Measurements from ENCODE around the gene SMARCA4. TPM values are rescaled to one million over a fixed set of nuclear protein-coding genes. Genes with fewer than 3 reads are reported as not detected.
A peak's percentile ranks its signal among the peaks of the same experiment; 100 is the strongest.

SMARCA4 gene
- total RNA-seq (2021), result 245 and 261 TPM in 2 replicates
- long read RNA-seq, full-length matches to known transcripts, result 17 of 750 reads
- long read RNA-seq, partial matches to known transcripts, result 684 of 750 reads
- long read RNA-seq, other reads (novel, unspliced or antisense), result 49 of 750 reads

DNA sequence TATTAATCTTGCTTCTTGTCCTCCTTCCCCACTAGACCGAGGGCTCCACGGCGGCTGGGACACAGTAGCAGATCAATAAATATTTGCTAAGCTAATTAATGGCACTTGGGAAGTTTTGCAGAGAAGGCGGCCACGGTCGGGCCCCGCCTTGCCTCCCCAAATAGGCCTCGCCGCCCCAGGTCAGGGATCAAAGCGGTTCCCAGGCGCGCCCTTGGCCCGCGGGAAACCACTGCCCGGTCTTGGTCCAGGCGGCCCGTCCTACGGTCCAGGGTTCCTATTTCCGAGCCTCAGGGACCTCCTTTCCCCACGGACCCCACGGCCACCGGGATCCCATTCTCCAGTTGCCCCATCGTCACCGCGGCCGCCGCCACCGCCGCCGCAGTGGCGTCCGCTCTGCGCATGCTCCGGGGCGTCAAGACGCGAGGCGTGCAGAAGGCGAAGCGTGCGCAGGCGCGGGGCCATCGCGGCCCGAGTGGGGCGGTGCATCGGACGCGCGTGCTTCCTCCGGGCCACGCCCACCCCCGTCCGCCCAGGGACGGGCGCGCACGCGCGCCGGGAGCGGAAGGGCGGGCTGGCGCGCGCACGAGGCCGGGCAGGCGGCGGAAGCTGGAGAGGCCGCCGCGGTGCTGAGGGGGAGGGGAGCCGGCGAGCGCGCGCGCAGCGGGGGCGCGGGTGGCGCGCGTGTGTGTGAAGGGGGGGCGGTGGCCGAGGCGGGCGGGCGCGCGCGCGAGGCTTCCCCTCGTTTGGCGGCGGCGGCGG, at the start of gene SMARCA4:
TSS of gene SMARCA4 (plus strand) at position 717 of the 759 bp plus-strand sequence. CDS start 23,122 bp downstream, outside the sequence.
- Histone ChIP-seq H3K79me2 (ENCODE audit: insufficient read depth, low read length) (peaks cover 37% of the 10 kb centered on the region), H2AFZ (ENCODE audit: low read length) (no peak within 1 kb of the TSS), H2BK120ac (ENCODE audit: low read depth, low read length, poor library complexity, severe bottlenecking) (no peak within 1 kb of the TSS), H3K23me2 (ENCODE audit: insufficient read length, low read depth, low read length, poor library complexity, severe bottlenecking) (peaks cover 15% of the 10 kb centered on the region), H3K14ac (ENCODE audit: insufficient read depth, low read length) (peak within 1 kb of the TSS; percentile 90), H2BK15ac (ENCODE audit: low read depth, low read length) (no peak within 1 kb of the TSS; the same call in 1 of the 2 replicates), H3K4ac (ENCODE audit: low read depth, low read length) (no peak within 1 kb of the TSS; the same call in 1 of the 2 replicates), H2AK5ac (ENCODE audit: insufficient read length, low read length) (no peak within 1 kb of the TSS), H2BK20ac (ENCODE audit: low read depth, low read length, poor library complexity, severe bottlenecking) (no peak within 1 kb of the TSS), H2BK5ac (ENCODE audit: insufficient read length, low read length) (no peak within 1 kb of the TSS), H3K9ac (ENCODE audit: extremely low read depth, insufficient read length, low read length) (peak within 1 kb of the TSS; percentile 89), H4K5ac (ENCODE audit: insufficient read length, low read depth, low read length) (no peak within 1 kb of the TSS), H4K8ac (replicated peaks; ENCODE audit: insufficient read length, low read depth, low read length) (no peak within 1 kb of the TSS), H3K9me3 (ENCODE audit: control insufficient read depth, low read depth, low read length) (no peaks in the 10 kb centered on the region), H3K18ac (ENCODE audit: insufficient read length, low read depth, low read length) (peak within 1 kb of the TSS; percentile 88), H3K23ac (ENCODE audit: insufficient read length, low read depth, low read length) (no peak within 1 kb of the TSS), H3K4me2 (ENCODE audit: insufficient read depth, insufficient read length, low read length) (peak within 1 kb of the TSS; percentile 96), H3K27me3 (ENCODE audit: insufficient read depth, low read length) (no peaks in the 10 kb centered on the region), H3K4me1 (ENCODE audit: insufficient read depth, low read length) (no peaks in the 10 kb centered on the region; the same call in 1 of the 2 replicates), H4K91ac (ENCODE audit: insufficient read length, low read depth, low read length) (no peak within 1 kb of the TSS), H3T11ph (ENCODE audit: low read length) (no peak within 1 kb of the TSS), H3K56ac (ENCODE audit: insufficient read length, low read depth, low read length) (no peak within 1 kb of the TSS), H2BK12ac (ENCODE audit: insufficient read length, low read depth, low read length) (no peak within 1 kb of the TSS), H3K27ac (ENCODE audit: insufficient read length, low read depth, low read length) (no peak within 1 kb of the TSS), H3K79me1 (ENCODE audit: insufficient read depth, low read depth, low read length, poor library complexity, severe bottlenecking) (no peaks in the 10 kb centered on the region), H4K20me1 (ENCODE audit: control insufficient read depth, insufficient read depth, insufficient read length) (peaks cover 5% of the 10 kb centered on the region)
- WGBS (ENCODE audit: extremely low coverage, insufficient read length, low lambda C conversion rate), result no CpG with 5 or more reads among the region's 100 CpGs
- Mint-ChIP-seq H3K4me1 (peaks cover 24 to 27% of the 10 kb centered on the region in 2 experiments), H3K9me3 (peaks cover 0 to 2% of the 10 kb centered on the region in 2 experiments; a peak in 1 of 5 replicates), H3K36me3 (ENCODE audit: insufficient read depth in 1 of 3, low read depth in 3 of 3) (peaks cover 8 to 16% (median 11%) of the 10 kb centered on the region in 3 experiments; a peak in 6 of 7 replicates), H3K27me3 (ENCODE audit: low read depth) (no peaks in the 10 kb centered on the region), H3K27ac (peak within 1 kb of the TSS; percentile 95 to 99 (median 96)), H3K4me3 (peak within 1 kb of the TSS; percentile 91 to 98)
- TF ChIP-seq, protein P1, sequence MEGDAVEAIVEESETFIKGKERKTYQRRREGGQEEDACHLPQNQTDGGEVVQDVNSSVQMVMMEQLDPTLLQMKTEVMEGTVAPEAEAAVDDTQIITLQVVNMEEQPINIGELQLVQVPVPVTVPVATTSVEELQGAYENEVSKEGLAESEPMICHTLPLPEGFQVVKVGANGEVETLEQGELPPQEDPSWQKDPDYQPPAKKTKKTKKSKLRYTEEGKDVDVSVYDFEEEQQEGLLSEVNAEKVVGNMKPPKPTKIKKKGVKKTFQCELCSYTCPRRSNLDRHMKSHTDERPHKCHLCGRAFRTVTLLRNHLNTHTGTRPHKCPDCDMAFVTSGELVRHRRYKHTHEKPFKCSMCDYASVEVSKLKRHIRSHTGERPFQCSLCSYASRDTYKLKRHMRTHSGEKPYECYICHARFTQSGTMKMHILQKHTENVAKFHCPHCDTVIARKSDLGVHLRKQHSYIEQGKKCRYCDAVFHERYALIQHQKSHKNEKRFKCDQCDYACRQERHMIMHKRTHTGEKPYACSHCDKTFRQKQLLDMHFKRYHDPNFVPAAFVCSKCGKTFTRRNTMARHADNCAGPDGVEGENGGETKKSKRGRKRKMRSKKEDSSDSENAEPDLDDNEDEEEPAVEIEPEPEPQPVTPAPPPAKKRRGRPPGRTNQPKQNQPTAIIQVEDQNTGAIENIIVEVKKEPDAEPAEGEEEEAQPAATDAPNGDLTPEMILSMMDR (conservative IDR thresholded peaks at IDR 0.05), result no peak
- peak; percentile 95 for DNase-seq
